ENCODE data around the gene KLF16.
A peak's percentile ranks its signal among the peaks of the same experiment; 100 is the strongest.

Gene KLF16

GRCh38 chr19:1819341-1820255 lies 43.8 kb downstream of the KLF16 start:
- no peak for DNase-seq (ENCODE audit: low read depth)

- DNase-seq (ENCODE audit: low read depth): no peak
Measured at GRCh38 chr19:1818549-1819195, 44.7 kb downstream of the KLF16 start.

- DNase-seq (ENCODE audit: low read depth): no peak
Measured at GRCh38 chr19:1817553-1818179, 45.7 kb downstream of the KLF16 start.

- DNase-seq (ENCODE audit: low read depth): no peak
Measured at GRCh38 chr19:1816530-1817298, 46.7 kb downstream of the KLF16 start.

GRCh38 chr19:1815605-1816529 lies 47.5 kb downstream of the KLF16 start:
- no peak for DNase-seq (ENCODE audit: low read depth)

GRCh38 chr19:1814833-1815604 lies 48.4 kb downstream of the KLF16 start:
- no peak for DNase-seq (ENCODE audit: low read depth)

- DNase-seq (ENCODE audit: low read depth): no peak
Measured at GRCh38 chr19:1814391-1814790, 49.0 kb downstream of the KLF16 start.

GRCh38 chr19:1813192-1814182 lies 49.9 kb downstream of the KLF16 start:
- DNase-seq (ENCODE audit: low read depth): no peak

GRCh38 chr19:1812426-1813191 lies 50.8 kb downstream of the KLF16 start:
- DNase-seq (ENCODE audit: low read depth): peak; percentile 62

GRCh38 chr19:1811942-1812425 lies 51.4 kb downstream of the KLF16 start, which contains the start of gene ATP8B3:
Gene ATP8B3, minus strand, starts transcription at chr19:1812276. Its CDS starts 540 bp downstream, at chr19:1811736.
- no peak for DNase-seq (ENCODE audit: low read depth)

- DNase-seq (ENCODE audit: low read depth): peak; percentile 35
Measured at GRCh38 chr19:1811472-1811894, 51.9 kb downstream of the KLF16 start.

GRCh38 chr19:1810439-1811160 lies 52.8 kb downstream of the KLF16 start:
- DNase-seq (ENCODE audit: low read depth): no peak

- DNase-seq (ENCODE audit: low read depth): no peak
Measured at GRCh38 chr19:1809678-1810077, 53.7 kb downstream of the KLF16 start.

GRCh38 chr19:1808395-1808731 lies 55.0 kb downstream of the KLF16 start:
- no peak for DNase-seq (ENCODE audit: low read depth)

- no peak for DNase-seq (ENCODE audit: low read depth)
Measured at GRCh38 chr19:1807695-1808394, 55.5 kb downstream of the KLF16 start.

GRCh38 chr19:1807030-1807694 lies 56.2 kb downstream of the KLF16 start:
- DNase-seq (ENCODE audit: low read depth): no peak

Measured in stimulated activated CD8-positive, alpha-beta memory T cell treated with anti-CD3 and anti-CD28 coated beads, Interleukin-12 subunit alpha, Interleukin-12 subunit beta, amount 100 ng/mL, for 4 hours (primary cell).